Liver (tissue), 9 donors: Measurements from ENCODE around the gene NYAP2. TPM values are rescaled to one million over a fixed set of nuclear protein-coding genes. Genes with fewer than 3 reads are reported as not detected.

Source experiments
- DNase-seq: peaks from one replicate; pipeline ENCODE4 v3.0.0-alpha.2; 2017; ENCODE audit warnings: low spot score
- H3K27ac ChIP-seq, 2 donors: one replicate each; pipeline ENCODE4 v1.7.0; 2013; ENCODE audit warnings: inconsistent platforms in 2 of 2, low read length in 2 of 2, control low read depth in 1 of 2, low read depth in 1 of 2, mild to moderate bottlenecking in 1 of 2
- H3K27me3 ChIP-seq, 4 donors: one replicate each; pipeline versions ENCODE4 v1.6.1 to v1.7.0; 2013; ENCODE audit warnings: low read length in 3 of 4, inconsistent platforms in 1 of 4, mild to moderate bottlenecking in 1 of 4, moderate library complexity in 1 of 4; ENCODE audit not compliant: control insufficient read depth in 4 of 4, insufficient read depth in 4 of 4
- H3K36me3 ChIP-seq, 4 donors: one replicate each; pipeline versions ENCODE4 v1.6.1 to v1.7.0; 2013; ENCODE audit warnings: low read length in 3 of 4, mild to moderate bottlenecking in 3 of 4, low read depth in 1 of 4, moderate library complexity in 1 of 4; ENCODE audit not compliant: control insufficient read depth in 4 of 4, insufficient read depth in 3 of 4
- H3K4me1 ChIP-seq, 4 donors: one replicate each; pipeline versions ENCODE4 v1.6.1 to v1.7.0; 2013; ENCODE audit warnings: low read length in 3 of 4, mild to moderate bottlenecking in 3 of 4, moderate library complexity in 1 of 4; ENCODE audit not compliant: control insufficient read depth in 4 of 4, insufficient read depth in 4 of 4
- H3K4me3 ChIP-seq, 3 donors: one replicate each; pipeline versions ENCODE4 v1.6.1 to v1.7.0; 2013; ENCODE audit warnings: low read length in 3 of 3, control low read depth in 1 of 3, low read depth in 1 of 3, mild to moderate bottlenecking in 1 of 3
- H3K9ac ChIP-seq, 2 donors: one replicate each; pipeline ENCODE4 v1.7.0; 2013; ENCODE audit warnings: low read length in 2 of 2, mild to moderate bottlenecking in 2 of 2, moderate library complexity in 2 of 2, control low read depth in 1 of 2, low read depth in 1 of 2
- H3K9me3 ChIP-seq, 4 donors: one replicate each; pipeline versions ENCODE4 v1.6.1 to v1.7.0; 2013; ENCODE audit warnings: low read length in 3 of 4; ENCODE audit not compliant: control insufficient read depth in 4 of 4
- EGR1 ChIP-seq, 2 donors: IDR thresholded peaks; 2 replicates each; pipeline ENCODE4 v1.6.1; 2016 to 2018; ENCODE audit warnings: antibody characterized with exemption in 2 of 2, low read depth in 2 of 2
- FOXA1 ChIP-seq: IDR thresholded peaks from 2 replicates; pipeline ENCODE4 v1.6.1; 2016; ENCODE audit warnings: antibody characterized with exemption
- GABPA ChIP-seq, 2 donors: IDR thresholded peaks in 1 of 2; conservative IDR thresholded peaks in 1 of 2; 2 replicates each; pipeline ENCODE4 v1.6.1; 2016; ENCODE audit warnings: antibody characterized with exemption in 2 of 2, mild to moderate bottlenecking in 1 of 2, moderate library complexity in 1 of 2
- HNF4A ChIP-seq, 2 donors: conservative IDR thresholded peaks; 2 replicates each; pipeline ENCODE4 v1.6.1; 2016; ENCODE audit warnings: antibody characterized with exemption in 2 of 2, mild to moderate bottlenecking in 2 of 2
- HNF4G ChIP-seq: IDR thresholded peaks from 2 replicates; pipeline ENCODE4 v1.6.1; 2016; ENCODE audit warnings: antibody characterized with exemption
- RAD21 ChIP-seq, 2 donors: IDR thresholded peaks; 2 replicates each; pipeline ENCODE4 v1.6.1; 2016; ENCODE audit warnings: antibody characterized with exemption in 2 of 2, mild to moderate bottlenecking in 2 of 2
- RXRA ChIP-seq, 2 donors: IDR thresholded peaks; 2 replicates each; pipeline ENCODE4 v1.6.1; 2017 to 2018; ENCODE audit warnings: antibody characterized with exemption in 2 of 2, mild to moderate bottlenecking in 1 of 2
- SP1 ChIP-seq: IDR thresholded peaks from 2 replicates; pipeline ENCODE4 v1.6.1; 2018; ENCODE audit warnings: antibody characterized with exemption, mild to moderate bottlenecking
- TAF1 ChIP-seq: conservative IDR thresholded peaks from 2 replicates; pipeline ENCODE4 v1.6.1; 2016; ENCODE audit warnings: antibody characterized with exemption, mild to moderate bottlenecking
- WGBS: extraction: QIAGEN DNeasy Blood & Tissue Kit; methylation state at CpG from one replicate; pipeline ENCODE4 v1.1.7; 2013; 5-methylcytosine and 5-hydroxymethylcytosine counted together
- polyA plus RNA-seq, 2 donors: library from polyadenylated mRNA; stranded (reverse) in 1 of 2; unstranded in 1 of 2; fragments of 200-250 nt in 1 of 2; fragments of >200 nt in 1 of 2; fragmentation: Nextera tagmentation in 1 of 2; extraction: Ambion mirVana in 1 of 2; gene quantifications; one replicate each; pipeline versions ENCODE4 v1.2.1 to v1.2.3, GENCODE V29; 2013 to 2015
- total RNA-seq, 2 donors: library from RNA; depleted of rRNA; stranded (reverse); fragments of >200 nt; gene quantifications; one replicate each; pipeline ENCODE4 v1.2.3, GENCODE V29; 2014
- TF ChIP-seq, protein P1 (sequence below): IDR thresholded peaks from 2 replicates; pipeline ENCODE4 v1.6.1; 2016; ENCODE audit warnings: antibody characterized with exemption
- TF ChIP-seq, protein P2 (sequence below): IDR thresholded peaks from 2 replicates; pipeline ENCODE4 v1.6.1; 2016; ENCODE audit warnings: antibody characterized with exemption, mild to moderate bottlenecking
- donor health status: healthy.
- donor health status: healthy.
- donor health status: healthy.
- donor health status: healthy.
- donor health status: healthy.

NYAP2 gene
- total and polyA plus RNA-seq, 4 donors = not detected

DNA sequence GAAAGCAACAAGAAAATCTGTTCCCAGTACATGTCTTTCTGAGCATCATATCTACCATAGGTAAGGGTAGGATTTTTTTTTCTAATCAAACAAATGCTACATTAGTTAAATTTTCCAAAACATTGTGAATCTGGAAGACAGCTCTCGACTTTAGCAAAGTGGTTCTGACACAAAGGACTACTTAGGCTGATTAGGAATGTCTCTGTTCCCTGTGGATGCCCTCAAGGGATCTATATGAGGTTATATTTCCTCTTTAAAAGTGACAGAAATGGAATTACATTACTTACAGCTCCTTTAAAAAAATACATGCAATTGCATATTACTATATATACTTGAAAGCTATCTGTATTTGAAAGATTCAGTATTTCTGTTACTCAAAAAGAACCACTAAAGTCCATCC is 15.4 kb downstream of the NYAP2 start:
- H3K4me3 ChIP-seq = no peak overlapping the region
- no peak for TF ChIP-seq TAF1
- DNase-seq = no peak
- no peaks in the 10 kb centered on the region for H3K4me1 ChIP-seq
- WGBS = 44% methylated on average over 1 of the region's 1 CpG
- H3K27me3 ChIP-seq = peaks cover 0 to 12% (median 0%) of the 10 kb centered on the region in 4 donors
- H3K27ac ChIP-seq = no peak overlapping the region
- H3K9ac ChIP-seq = no peak overlapping the region
- H3K36me3 ChIP-seq = no peaks in the 10 kb centered on the region
- no peaks in the 10 kb centered on the region for H3K9me3 ChIP-seq

DNA sequence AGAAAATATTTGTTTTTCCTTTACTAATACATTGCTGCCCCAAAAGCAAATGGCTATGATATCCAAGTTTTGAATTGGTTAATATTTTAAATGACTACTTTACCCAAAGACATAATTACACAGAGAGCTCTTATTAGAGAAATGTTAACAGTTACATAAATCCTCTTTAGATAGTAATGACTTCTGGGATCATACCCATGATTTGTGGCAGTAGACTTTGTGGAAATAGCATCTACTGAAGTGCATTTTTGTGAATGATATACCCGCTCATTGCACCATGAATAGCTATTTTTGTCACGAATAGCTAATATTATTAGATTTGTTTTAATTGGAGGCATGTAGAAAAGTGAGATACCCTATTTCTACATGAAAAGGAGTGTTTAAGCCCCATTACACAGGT is 15.8 kb downstream of the NYAP2 start:
- Histone ChIP-seq H3K9me3 (no peaks in the 10 kb centered on the region), H3K4me3 (no peak overlapping the region), H3K27ac (no peak overlapping the region), H3K36me3 (no peaks in the 10 kb centered on the region), H3K27me3 (peaks cover 0 to 13% (median 0%) of the 10 kb centered on the region in 4 donors), H3K4me1 (no peaks in the 10 kb centered on the region), H3K9ac (no peak overlapping the region)
- DNase-seq = no peak
- WGBS = 84% methylated on average over 2 of the region's 2 CpGs
- TF ChIP-seq EGR1 (IDR thresholded peaks at IDR 0.05; ENCODE audit: low read depth in 2 of 2) (no peak), HNF4A (conservative IDR thresholded peaks at IDR 0.05) (no peak), HNF4G (no peak), RAD21 (IDR thresholded peaks at IDR 0.05) (no peak), FOXA1 (no peak), TAF1 (no peak)
- TF ChIP-seq, protein P1, sequence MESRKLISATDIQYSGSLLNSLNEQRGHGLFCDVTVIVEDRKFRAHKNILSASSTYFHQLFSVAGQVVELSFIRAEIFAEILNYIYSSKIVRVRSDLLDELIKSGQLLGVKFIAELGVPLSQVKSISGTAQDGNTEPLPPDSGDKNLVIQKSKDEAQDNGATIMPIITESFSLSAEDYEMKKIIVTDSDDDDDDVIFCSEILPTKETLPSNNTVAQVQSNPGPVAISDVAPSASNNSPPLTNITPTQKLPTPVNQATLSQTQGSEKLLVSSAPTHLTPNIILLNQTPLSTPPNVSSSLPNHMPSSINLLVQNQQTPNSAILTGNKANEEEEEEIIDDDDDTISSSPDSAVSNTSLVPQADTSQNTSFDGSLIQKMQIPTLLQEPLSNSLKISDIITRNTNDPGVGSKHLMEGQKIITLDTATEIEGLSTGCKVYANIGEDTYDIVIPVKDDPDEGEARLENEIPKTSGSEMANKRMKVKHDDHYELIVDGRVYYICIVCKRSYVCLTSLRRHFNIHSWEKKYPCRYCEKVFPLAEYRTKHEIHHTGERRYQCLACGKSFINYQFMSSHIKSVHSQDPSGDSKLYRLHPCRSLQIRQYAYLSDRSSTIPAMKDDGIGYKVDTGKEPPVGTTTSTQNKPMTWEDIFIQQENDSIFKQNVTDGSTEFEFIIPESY = no peak

DNA sequence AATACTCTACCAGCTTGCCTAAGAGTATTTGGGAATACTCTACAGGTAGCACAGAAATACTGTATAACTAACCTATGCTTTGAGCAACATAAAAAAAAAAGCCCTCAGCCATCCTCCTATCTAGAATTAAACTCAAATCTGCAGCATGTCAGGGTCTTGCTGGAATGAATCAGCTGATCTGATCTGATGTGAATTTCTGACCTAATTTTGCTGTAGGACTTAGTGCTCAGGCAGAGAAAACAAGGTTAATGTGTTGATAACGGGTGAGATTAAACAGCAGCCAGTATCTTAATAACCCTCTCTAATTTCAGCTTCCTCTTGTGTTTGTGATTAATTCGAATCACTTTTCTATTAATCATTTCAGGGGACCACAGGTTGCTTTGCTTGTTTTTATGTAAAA is 16.3 kb downstream of the NYAP2 start:
- 51% methylated on average over 2 of the region's 2 CpGs for WGBS
- H3K4me1 ChIP-seq = no peaks in the 10 kb centered on the region
- no peak overlapping the region for H3K4me3 ChIP-seq
- no peak overlapping the region for H3K9ac ChIP-seq
- peaks cover 0 to 13% (median 0%) of the 10 kb centered on the region in 4 donors for H3K27me3 ChIP-seq
- no peaks in the 10 kb centered on the region for H3K36me3 ChIP-seq
- H3K27ac ChIP-seq = no peak overlapping the region
- DNase-seq = no peak
- H3K9me3 ChIP-seq = no peaks in the 10 kb centered on the region
- TF ChIP-seq SP1 (no peak), EGR1 (IDR thresholded peaks at IDR 0.05; ENCODE audit: low read depth in 2 of 2) (no peak), RXRA (IDR thresholded peaks at IDR 0.05) (no peak), RAD21 (IDR thresholded peaks at IDR 0.05) (no peak), GABPA (IDR thresholded peaks at IDR 0.05 in 1 of 2, conservative IDR thresholded peaks at IDR 0.05 in 1 of 2) (no peak), TAF1 (no peak)
- TF ChIP-seq, protein P2, sequence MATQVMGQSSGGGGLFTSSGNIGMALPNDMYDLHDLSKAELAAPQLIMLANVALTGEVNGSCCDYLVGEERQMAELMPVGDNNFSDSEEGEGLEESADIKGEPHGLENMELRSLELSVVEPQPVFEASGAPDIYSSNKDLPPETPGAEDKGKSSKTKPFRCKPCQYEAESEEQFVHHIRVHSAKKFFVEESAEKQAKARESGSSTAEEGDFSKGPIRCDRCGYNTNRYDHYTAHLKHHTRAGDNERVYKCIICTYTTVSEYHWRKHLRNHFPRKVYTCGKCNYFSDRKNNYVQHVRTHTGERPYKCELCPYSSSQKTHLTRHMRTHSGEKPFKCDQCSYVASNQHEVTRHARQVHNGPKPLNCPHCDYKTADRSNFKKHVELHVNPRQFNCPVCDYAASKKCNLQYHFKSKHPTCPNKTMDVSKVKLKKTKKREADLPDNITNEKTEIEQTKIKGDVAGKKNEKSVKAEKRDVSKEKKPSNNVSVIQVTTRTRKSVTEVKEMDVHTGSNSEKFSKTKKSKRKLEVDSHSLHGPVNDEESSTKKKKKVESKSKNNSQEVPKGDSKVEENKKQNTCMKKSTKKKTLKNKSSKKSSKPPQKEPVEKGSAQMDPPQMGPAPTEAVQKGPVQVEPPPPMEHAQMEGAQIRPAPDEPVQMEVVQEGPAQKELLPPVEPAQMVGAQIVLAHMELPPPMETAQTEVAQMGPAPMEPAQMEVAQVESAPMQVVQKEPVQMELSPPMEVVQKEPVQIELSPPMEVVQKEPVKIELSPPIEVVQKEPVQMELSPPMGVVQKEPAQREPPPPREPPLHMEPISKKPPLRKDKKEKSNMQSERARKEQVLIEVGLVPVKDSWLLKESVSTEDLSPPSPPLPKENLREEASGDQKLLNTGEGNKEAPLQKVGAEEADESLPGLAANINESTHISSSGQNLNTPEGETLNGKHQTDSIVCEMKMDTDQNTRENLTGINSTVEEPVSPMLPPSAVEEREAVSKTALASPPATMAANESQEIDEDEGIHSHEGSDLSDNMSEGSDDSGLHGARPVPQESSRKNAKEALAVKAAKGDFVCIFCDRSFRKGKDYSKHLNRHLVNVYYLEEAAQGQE = no peak
